HG03460 (cell line): ENCODE results near the gene ADGRA3.

ENCODE experiments used
- ATAC-seq: cut with Tn5 transposase; IDR thresholded peaks from one replicate; pipeline ENCODE4 v1.9.1; 2021; ENCODE audit not compliant: unreplicated experiment

ADGRA3 gene

GRCh38 chr4:22454216-22454838, 61.5 kb downstream of the ADGRA3 start:
- no peak for ATAC-seq

- ATAC-seq = no peak
These were observed 71.1 kb downstream of the ADGRA3 start for GRCh38 chr4:22444813-22445212.

GRCh38 chr4:22442956-22443355, 72.9 kb downstream of the ADGRA3 start:
- ATAC-seq = no peak

GRCh38 chr4:22440999-22441398, 74.9 kb downstream of the ADGRA3 start:
- ATAC-seq = no peak

GRCh38 chr4:22439947-22440346, 75.9 kb downstream of the ADGRA3 start:
- ATAC-seq = no peak

GRCh38 chr4:22435652-22436051, 80.2 kb downstream of the ADGRA3 start:
- no peak for ATAC-seq

- no peak for ATAC-seq
These were observed 81.0 kb downstream of the ADGRA3 start for GRCh38 chr4:22434895-22435294.

GRCh38 chr4:22430626-22431025, 85.2 kb downstream of the ADGRA3 start:
- no peak for ATAC-seq

GRCh38 chr4:22428441-22428840, 87.4 kb downstream of the ADGRA3 start:
- ATAC-seq = no peak

GRCh38 chr4:22427675-22428074, 88.2 kb downstream of the ADGRA3 start:
- no peak for ATAC-seq

GRCh38 chr4:22420291-22420690, 95.6 kb downstream of the ADGRA3 start:
- no peak for ATAC-seq

- ATAC-seq = no peak
These were observed 98.5 kb downstream of the ADGRA3 start for GRCh38 chr4:22417408-22417807.

GRCh38 chr4:22416403-22416802, 99.5 kb downstream of the ADGRA3 start:
- ATAC-seq = no peak

- ATAC-seq = no peak
These were observed 101.0 kb downstream of the ADGRA3 start for GRCh38 chr4:22414833-22415232.

GRCh38 chr4:22413471-22413870, 102.4 kb downstream of the ADGRA3 start:
- ATAC-seq = no peak

GRCh38 chr4:22412013-22412412, 103.9 kb downstream of the ADGRA3 start:
- ATAC-seq = no peak

- no peak for ATAC-seq
These were observed 105.1 kb downstream of the ADGRA3 start for GRCh38 chr4:22410645-22411247.

- ATAC-seq = no peak
These were observed 107.4 kb downstream of the ADGRA3 start for GRCh38 chr4:22408474-22408873.

- no peak for ATAC-seq
These were observed 108.5 kb downstream of the ADGRA3 start for GRCh38 chr4:22407361-22407760.

GRCh38 chr4:22398671-22399070, 117.2 kb downstream of the ADGRA3 start:
- ATAC-seq = no peak

- ATAC-seq = no peak
These were observed 124.3 kb downstream of the ADGRA3 start for GRCh38 chr4:22391551-22391950.

- peak; percentile 75 for ATAC-seq
These were observed 126.5 kb downstream of the ADGRA3 start for GRCh38 chr4:22389240-22389870.

GRCh38 chr4:22385611-22386011, 130.3 kb downstream of the ADGRA3 start:
- no peak for ATAC-seq
